COLO668 (cell line): Measurements from ENCODE around the gene DOK3.
"Not testable (repeated sequence)": the region's sequence is repeated elsewhere in the genome, so short reads cannot be mapped to it uniquely, and the experiment has no call there.

Experiments
- DNase-seq: peaks from one replicate; lab custom pipeline; 2025; ENCODE audit not compliant: unreplicated experiment; lab: John Stamatoyannopoulos, UW

Gene DOK3

DNA sequence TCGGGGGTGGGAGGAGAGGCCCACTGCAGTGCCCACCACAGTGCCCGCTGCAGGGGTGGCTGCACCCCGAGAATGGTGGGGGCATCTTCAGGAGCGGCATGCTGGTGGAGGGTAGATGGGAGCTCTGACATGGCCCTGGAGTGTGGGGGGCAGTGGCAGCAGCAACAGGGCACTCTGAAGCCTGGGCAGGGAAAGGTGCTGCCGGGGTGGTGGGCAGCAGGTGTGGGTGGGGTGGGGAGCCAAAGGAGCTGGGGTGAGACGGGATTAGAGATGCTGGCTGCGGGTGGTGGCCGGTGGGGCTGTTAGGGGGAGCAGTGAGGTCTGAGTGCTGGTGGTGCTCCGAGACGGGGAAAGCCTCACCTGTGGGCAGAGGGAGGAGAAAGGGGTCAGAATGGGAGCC is 26.8 kb upstream of the DOK3 start:
- no peak for DNase-seq

DNA sequence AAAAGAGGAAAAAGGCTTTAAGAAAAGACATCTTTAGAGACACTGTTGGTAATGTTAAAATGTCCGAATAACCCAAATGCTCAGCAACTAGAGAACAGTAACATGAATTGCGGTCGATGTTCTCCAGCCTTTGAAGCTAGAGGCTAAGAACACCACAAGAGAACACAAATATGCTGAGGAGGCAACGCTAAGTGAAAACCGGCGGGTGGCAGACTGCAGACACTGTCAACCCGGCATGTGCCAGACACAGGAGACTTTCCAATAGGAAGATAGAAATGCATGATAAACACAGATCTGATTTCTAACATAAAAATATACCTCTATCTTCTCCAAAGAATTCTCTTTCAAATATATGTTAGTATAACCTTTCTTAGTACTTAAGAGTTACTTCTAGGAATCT is 25.5 kb upstream of the DOK3 start:
- no peak for DNase-seq

DNA sequence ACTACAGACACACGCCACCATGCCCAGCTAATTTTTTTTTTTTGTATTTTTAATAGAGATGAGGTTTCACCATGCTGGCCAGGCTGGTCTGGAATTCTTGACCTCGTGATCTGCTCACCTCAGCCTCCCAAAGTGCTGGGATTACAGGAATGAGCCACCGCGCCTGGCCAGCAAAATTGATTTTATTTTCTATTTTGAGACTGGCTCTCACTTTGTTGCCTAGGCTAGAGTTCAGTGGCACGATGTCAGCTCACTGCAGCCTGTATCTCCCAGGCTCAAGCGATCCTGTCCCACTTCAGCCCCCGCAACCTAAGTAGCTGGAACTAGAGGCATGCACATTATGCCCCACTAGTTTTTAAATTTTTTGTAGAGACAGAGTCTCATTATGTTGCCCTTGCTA is 24.8 kb upstream of the DOK3 start:
- not testable (repeated sequence) for DNase-seq

DNA sequence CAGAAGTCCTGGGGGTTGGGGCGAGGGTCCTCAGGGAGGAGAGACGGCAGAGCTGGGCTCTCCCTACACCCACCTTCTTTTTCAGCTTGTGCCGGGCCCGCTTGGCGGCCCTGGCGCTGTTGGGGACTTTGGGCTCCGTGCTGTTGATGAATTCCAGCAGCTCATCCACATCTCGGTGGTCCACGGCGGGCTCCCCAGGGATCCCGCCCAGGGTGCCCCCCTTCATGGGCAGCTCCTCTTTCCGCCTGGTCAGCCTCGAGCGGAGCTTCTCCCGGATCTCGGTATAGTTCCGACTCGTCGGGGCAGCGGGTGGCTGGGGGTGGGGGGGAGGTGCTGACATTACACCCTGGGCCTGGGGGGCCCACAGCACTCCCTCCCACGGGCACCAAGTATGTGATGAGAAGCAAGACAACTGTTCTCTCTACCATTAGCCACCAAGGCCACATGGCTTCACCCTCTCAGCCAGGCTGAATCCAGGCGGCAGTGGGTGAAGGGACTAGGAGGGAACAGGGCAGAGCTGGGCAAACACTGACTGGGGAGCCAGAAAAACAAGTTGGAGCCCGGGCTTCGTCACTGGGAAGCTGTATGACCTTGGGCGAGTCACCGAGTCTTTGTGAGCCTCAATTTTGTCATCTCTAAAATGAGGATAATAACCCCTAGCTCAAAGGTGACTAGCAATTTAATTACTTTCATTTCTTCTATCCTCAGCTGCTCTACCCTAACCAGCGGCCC is 21.7 kb upstream of the DOK3 start:
- no peak for DNase-seq

GRCh38 chr5:177530638-177531037 is 21.0 kb upstream of the DOK3 start:
- no peak for DNase-seq

- DNase-seq: no peak
Measured at GRCh38 chr5:177529247-177530203, 19.9 kb upstream of the DOK3 start.

DNA sequence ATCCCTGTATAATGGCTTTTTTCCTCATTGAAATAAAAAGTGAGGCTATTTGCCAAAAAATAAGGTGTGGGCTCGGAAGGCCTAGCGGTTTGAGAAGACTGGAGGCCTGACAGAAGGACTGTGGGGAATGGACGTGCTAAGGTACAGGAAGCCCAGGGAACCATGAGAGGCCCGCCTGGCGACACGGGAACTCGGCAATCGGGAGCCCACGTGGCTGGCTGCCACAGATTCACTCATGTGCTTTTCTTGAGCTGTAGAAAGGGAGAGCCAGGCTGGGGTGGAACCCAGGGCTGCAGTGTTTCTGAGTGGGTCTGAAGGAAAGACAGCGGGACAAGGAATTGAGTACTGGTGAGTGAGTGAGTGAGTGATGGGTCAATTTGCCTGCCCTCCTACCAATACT is 19.0 kb upstream of the DOK3 start:
- DNase-seq: no peak

- DNase-seq: no peak
Measured at GRCh38 chr5:177527595-177527994, 18.0 kb upstream of the DOK3 start.

GRCh38 chr5:177526791-177527190 is 17.2 kb upstream of the DOK3 start:
- DNase-seq: no peak

DNA sequence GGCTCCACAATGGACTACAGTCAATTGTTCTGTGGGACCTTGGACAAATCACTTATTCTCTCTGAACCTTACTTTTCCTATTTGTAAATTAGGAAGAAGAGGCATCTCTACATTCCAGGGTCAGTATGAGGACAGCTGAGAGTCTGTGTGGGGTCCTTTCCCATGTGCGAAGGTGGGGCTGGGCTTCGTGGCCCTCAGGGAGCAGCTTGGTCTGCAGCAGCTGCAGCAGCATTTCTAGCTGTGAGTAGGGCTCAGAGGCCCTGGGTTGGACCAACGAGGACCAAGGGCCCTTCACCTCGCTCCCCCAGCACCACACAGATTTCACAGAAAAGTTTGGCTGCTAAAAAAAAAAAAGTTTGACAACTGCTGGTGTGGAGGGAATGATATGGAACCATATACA is 16.6 kb upstream of the DOK3 start:
- DNase-seq: no peak

DNA sequence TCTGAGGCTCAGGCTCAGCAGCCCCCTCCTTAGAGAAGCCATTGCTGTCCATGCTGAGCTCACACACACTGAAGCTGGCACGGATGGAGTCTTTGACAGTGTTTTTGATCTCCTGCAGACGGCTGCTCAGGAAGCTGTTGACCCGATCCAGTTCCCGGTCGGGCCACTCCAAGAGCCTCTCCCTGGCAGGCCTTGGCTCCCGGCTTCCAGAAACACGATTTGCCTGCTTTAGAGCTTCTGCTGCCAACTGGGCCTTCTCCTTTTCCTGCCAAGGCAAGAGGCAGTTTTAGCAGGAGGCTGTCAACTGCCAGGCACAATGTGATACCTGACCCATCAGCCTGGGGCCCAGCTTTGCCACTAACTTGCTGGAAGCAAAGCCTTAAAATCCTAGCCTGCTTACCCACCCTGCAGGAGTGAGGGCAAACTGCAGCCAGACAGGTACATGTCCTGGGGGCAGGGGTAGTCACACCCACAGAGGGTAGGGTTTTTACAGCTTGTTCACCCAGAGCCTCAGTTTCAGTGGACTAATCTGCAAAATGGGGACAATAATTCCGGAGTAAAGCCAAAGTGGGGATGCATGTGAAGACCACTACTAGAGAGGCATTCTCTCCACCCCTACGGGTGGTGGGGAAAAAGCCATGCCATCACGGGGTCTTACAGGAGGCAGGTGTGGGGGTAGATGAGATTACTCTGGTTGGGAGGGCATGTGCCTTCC is 15.5 kb upstream of the DOK3 start:
- DNase-seq: no peak

GRCh38 chr5:177524539-177524900 is 14.9 kb upstream of the DOK3 start:
- DNase-seq: no peak

- DNase-seq: no peak
Measured at GRCh38 chr5:177523711-177524538, 14.3 kb upstream of the DOK3 start.

DNA sequence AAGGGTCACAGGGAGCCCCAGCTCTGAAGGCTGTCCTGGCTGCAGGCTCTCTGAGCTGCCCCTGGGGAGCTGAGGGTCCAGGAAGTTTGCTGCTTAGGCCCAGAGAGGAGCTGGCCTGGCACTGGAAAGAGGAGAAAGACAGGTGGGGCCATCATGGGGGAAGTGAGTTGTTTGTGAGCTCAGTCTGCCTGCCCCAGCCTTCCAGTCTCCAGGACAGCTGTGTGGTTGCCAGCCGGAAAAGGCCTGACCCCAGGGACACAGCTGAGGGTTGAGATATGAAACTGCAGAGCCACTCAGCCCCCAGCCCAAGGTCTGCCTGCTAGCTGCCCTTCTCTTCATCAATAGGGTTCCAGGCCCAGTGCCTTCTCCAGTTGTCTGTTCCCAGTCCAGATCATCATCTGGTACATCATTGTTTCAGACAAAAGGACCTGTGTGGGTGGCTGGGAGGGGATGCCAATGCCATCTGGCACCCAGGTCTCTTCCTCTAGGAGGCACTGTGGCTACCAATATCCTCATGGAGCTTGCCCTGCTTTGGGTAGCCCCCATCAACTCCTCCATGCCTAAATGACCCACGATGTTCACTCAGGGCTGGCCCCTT is 11.4 kb upstream of the DOK3 start:
- no peak for DNase-seq

DNA sequence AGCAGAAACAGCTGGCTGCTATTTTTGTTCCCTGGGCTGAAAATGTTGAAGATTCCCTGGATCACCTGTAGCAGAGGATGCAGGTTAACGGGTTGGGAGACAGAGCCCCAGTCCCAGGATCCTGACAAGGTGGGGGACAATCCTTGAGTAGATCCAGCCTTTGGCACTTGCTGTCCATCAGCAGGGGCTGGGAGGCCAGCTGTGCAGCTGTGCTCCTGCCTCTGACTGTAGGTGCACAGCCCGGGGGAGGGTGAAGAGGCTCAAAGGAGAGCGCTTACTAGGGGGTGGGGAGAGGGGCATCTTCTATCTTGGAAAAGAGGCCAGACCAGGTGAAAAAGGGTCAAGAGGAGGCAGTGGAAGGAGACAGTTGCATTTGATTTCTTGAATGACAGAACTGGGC is 10.6 kb upstream of the DOK3 start:
- no peak for DNase-seq

GRCh38 chr5:177519463-177520235 is 10.0 kb upstream of the DOK3 start:
- DNase-seq: no peak

DNA sequence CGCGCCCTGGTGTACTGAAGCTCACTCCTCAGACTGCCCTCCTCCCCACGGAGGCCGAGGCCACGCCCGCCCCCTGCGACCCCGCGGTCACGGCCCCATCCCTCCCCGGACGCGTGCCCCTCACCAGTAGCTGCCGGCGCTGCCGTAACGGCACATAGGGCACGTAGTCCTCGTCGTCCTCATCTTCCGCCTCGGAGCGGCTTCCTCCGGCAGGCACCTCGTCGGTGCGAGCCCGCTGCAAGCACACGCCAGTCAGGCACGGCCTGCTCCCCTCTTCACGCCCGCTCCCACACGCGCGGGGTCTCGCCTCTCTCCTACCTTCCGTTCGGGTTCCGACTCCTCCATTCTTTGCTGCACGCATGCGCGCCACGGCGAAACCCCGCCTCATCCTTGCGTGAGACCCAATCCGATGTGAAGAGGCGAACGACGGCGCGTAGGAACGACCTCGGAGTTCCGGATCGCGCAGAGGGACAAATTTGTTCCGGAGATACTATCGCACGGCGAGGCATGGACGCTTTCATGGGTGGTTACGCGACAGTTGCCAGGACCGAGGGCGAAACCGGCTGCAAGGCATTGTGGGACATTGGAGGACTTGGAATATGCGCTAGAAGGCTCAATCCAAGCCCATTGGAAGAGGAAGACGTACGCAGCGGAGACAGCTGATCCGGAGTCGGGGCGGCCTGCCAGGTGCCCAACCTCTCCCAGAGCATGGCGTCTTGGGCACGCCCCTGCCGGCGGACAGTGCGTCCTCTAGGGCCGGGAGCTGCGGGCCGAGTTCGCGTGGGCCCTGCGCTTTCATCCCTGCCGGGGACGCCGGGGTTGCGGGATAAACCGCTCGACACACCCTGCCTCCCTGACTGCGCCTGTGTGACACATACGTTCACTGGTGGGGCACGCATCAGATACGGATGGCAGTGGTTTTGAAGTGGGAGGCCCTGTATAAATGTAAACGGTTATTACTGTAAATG is 7.3 kb upstream of the DOK3 start, which contains the start of gene DDX41:
TSS of gene DDX41 (minus strand) at position 361 of the 968 bp plus-strand sequence. CDS start at position 345, 16 bp downstream.
- peak; percentile 93 for DNase-seq

GRCh38 chr5:177515580-177515979 is 6.0 kb upstream of the DOK3 start:
- no peak for DNase-seq
